IPS-11a (cell line): ENCODE results near the gene TMEM176B.

Source experiments
- H3K4me3 ChIP-seq: one replicate; pipeline ENCODE4 v1.5.1; 2013; ENCODE audit warnings: low read depth, low read length, control low read depth

Gene TMEM176B

DNA sequence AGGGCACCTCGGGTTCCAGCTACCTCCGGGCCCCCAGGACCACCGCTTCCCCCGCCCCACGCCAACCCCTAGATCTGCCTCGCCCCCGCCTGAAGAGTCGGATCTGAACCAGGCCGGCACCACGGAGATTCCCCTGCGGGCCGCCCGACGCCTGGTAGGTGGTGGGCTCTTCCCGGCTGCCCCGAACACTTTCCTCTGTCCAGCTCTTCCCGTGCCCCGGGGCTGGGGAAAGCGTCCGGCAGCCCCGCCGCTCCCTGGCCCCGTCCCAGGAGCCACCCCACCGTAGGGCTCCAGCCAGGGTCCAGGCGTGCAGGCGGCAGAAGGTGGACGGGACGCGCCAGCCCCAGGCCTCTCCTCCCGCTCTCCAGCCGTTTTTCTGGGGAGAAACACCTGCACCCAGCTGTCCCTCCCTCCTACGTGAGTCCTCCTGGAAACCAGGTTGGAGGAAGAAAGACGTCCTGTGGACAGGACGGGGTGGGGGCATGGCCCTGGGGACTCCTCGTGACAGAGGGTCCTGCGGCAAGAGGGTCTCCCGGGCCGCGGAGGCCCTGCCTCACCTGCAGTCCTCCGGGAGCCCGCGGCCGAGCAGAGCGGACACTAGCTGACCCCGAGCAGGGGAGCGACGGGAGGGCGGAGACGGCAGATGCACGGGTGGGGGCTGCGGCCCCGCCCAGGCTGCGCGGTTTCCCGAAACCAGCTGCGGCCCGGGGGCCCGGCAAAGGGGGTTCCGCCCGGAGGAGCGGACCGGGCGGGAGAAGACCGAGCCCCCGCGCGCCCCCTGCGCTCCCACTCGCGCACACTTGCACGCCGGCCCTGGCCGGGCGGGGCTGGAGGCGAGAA lies at the start of gene TMEM176B:
Gene TMEM176B (minus strand): TSS at position 624 of the 840 bp plus-strand sequence. CDS start 3,795 bp downstream, outside the sequence.
- H3K4me3 ChIP-seq, result peak within 1 kb of the TSS; percentile 24

DNA sequence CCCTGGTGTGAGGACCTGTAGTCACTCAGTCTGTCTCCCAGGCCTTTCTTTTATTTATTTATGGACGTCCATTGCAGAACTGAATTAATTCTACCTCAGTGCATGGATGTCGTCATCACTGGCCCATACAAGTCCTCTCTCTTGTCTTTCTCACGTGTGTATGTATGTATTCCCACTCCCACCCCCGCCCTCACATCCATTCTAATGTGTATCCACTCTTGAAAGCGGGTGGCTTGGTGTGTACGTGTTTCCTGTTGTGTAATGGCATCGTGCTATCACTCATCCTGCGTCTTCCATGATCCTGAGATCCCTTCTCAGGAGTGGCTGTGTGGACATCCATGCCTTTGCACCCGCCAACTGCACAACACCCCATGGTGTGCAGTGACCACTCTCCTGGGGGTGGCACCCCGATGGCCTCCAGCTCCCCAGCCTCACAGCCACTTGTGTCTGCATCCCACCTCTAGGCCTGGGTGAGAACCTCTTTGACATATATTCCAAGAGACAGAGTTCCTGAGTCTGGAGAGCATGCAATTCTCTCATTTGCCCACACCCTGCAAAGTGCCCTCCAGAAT lies 49.1 kb upstream of the TMEM176B start:
- H3K4me3 ChIP-seq, result no peak overlapping the region

DNA sequence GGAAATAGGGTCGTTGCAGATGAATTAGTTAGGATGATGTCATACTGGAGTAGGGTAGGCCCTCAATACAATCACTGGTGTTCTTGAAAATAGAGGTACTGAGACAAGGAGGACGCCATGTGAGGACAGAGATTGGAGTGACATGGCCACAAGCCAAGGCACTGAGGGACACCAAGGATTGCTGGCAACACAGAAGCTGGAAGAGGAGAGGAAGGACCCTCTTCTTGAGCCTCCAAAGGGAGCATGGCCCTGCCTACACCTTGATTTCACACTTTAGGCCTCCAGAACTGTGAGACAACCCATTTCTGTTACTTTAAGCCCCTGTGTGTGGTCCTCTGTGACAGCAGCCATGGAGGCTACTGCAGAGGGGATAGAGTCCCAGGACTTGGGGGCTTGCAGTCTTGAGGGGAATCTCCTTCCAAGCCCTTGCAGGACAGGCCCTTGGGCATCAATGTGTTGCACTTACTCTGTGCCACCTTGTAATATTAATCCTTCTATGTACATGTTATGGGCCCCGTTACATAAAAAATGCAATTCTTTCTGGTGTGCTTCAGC lies 48.5 kb upstream of the TMEM176B start:
- no peak overlapping the region for H3K4me3 ChIP-seq

DNA sequence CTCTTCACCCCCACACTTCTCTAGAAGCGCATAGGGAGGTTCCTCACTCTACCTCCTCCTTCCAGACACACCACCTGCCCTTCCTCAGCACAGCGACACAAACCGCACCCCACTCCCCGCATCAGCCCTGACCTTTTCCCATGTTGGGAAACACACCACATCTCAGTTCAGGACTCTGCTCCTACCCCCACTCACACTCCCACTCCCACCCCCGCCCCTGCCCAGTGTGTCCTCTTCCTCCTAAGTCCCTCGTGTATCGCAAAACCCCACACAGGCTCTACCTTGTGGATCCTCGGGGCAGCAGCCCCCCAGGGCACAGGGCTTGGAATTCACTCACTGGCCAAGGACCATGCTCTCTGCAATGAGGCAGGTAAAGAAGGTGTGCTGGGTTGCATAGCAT lies 47.9 kb upstream of the TMEM176B start:
- no peak overlapping the region for H3K4me3 ChIP-seq

DNA sequence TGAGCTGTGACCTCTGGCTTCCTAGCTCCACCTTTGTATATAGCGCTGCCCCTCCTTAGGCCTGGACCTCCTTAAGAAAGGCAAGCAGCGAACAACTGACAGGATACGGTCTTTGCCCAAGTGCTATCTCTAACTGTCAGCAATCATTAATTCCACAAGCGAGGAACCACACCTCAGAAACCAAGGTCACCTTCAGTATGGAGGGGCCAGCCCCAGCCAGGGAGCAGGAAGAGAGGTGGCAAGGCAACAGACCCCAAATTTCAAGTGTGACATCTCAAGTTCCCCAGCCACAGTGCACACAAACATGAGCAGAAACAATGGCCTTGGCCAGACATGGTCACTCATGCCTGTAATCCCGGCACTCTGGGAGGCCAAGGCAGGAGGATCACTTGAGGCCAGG lies 47.4 kb upstream of the TMEM176B start:
- no peak overlapping the region for H3K4me3 ChIP-seq

DNA sequence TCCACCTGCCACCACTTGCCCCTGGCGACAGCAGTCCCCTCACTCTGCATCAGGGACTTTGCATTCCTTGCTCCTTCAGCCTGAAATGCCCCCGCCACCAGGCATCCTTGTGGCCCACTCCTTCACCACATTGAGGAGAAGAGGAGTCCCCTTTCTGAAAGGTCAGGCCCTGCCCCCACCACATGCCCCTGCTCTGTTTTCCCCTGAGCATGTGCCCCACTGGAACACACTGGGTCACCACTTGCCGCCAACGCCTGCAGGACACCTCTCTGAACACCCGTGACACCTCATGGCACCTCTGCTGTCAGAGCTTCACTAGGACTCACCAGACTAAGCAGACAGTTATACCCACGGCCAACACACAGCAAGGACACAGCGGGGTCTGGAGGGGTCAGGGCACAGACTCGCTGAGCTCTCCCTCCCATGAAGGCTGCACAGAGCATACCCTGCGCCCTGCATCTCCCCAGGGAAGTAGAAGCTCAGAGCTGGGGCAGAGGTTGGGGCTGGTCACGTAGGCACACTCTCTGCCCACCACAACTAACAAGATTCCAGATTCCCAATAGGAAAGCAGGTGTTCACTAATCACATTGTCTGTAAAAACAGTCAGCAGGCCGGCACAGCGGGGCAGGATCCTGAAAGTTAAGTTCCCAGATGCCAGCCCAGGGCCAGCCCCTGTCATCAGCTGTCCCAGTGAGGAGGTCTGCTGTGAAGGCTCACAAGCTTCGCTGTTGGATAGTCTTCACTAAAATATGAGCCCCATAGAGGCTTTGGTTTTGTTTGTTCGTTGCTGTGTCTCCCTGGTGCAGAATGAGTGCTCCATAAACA lies 46.3 kb upstream of the TMEM176B start:
- no peak overlapping the region for H3K4me3 ChIP-seq

DNA sequence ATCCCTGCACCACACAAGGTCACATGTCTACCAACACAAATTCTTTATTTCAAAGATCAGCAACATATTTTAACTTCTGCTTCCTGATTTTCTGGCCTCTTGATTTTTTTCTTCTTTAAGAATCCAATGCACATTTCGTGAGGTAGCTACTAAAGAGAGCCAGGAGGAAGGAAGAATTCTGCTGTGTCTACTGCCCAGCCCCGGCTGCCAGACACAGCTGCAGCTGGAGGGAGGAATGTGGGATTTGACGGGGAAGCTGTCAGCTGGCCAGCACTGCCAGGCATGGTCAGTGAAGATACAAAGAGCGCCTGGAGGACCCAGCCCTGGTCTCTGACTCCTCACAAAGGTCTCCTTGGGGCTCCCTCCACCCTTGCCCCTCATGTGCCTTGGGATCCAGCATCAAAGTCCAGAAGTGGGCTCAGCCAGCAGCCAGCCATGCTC lies 45.3 kb upstream of the TMEM176B start:
- H3K4me3 ChIP-seq, result no peak overlapping the region

DNA sequence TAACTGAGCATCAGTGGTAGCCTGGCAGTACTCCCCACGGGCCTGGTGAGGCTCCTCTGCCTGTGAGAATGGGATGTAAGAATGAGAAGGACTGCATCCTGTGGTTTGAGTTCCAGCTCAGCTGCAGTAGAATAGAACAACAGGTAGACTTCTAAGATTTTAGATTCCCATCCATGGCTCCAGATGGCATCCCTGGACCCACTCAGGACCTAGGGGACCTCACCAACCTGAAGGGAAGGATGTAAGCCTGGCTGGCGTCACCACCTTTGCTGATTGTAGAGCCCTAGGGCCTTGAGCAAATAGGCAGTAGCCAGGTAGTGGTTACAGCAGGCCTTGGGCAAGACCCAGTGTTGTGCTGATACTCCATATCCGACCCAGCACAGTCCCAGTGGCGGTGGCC lies 42.6 kb upstream of the TMEM176B start:
- H3K4me3 ChIP-seq, result no peak overlapping the region

DNA sequence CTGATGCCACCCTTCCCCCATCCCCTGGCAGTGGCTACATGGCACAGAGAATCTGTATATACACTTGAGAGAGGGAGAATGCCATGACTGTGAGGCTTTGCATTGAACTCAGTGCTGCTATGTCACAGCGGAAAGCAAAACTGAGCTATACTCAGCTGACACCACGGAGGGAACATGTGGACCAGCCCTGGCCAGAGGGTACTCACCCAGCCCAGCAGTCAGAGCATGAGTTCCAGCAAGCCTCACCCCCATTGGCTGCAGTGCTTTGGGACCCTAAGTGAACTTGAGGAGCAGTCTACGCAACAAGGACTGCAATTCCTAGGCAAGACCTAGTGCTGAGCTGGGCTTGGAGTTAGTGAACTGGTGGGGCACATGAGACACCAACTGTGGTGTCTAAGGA lies 41.9 kb upstream of the TMEM176B start:
- no peak overlapping the region for H3K4me3 ChIP-seq

DNA sequence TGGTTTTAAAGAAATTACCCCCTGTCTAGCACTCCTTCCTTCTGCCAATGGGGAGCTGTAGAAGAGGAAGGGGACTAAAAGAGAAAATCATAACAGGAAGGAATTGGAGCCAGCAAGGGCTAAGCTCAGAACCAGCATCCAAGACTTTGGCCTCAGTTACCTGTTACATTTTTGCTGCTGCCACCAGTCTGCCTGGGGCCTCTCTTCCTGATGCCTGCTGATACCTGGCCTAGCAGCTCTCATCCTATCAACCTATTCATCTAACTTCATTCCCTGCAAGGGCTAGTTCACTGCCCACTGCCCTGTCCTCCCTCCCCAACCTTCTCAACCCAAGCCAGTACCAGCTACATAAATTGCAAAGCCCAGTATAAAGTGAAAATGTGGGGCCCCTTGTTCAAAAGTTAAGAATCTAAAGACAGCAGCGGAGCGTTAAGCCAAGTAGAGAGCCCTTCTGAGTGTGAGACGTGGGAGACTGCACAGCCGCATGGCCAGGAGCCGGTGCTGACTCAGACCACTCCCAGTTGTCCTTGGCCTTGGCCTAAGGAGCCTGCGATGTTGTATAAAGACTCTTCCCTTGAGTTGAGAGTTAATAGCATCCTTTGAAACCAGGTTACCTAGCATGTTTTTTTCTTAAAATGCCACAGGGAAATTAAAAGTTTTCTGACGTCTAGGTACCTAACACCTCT lies 38.9 kb upstream of the TMEM176B start:
- no peak overlapping the region for H3K4me3 ChIP-seq

DNA sequence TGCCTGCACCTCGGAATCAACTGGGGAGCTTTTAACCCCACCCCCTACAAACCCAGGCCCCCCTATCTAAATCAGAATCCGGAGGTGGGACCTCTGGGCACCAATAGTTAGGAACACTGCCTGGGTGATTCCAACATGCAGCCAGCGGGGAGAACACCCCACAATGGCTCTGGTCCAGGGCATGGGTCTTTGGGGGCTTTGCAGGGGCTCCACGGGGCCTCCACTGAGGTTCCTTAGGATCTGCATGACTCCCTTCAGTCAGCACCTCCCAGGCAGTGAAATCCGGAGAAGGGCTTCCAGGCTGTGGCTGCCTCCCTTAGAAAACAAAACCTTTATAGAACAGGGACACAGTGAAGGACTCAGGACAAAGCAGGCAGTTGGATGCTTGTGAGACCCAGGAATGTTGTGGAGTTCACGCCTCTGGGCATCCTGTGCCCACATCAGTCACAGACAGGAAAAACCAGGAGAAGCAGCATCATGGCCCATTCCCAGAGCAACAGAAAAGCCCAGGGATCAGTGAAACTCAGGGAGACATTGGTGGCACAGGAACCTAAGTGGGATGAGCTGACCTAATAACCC lies 35.6 kb upstream of the TMEM176B start:
- H3K4me3 ChIP-seq, result no peak overlapping the region

DNA sequence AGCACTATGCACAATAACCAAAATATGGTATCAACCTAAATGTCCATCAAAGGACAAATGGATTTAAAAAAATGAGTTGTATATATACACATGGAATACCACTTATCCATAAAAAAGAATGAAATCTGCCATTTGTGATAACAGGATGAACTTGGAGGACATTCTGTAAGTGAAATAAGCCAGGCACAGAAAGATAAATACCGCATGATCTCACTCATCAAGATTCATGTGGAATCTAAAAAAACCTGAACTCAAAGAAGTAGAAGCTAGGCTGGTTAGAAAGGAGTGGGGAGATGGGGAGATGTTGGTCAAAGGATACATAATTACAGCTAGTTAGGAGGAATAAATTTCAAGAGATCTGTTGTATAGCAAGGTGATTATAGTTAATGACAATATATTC lies 34.9 kb upstream of the TMEM176B start:
- no peak overlapping the region for H3K4me3 ChIP-seq

DNA sequence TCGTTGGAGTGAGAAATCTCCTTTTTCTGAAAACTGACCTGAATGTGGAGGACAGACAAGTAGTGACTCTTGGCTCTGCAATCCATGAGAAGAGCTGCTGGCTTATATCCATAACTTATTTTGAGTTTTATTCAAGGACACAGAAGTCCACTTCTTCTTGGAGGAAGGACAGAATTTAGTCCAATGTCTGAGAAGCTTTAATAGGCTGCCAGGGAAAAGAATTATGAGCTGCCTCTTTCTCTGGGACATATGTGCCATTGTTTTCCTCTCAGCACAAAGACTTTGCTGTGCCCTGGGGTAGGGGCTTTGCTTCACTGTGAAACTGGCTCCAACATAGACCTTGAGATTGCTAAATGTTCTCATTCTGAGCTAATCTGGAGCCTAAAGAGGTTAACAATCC lies 31.7 kb upstream of the TMEM176B start:
- H3K4me3 ChIP-seq, result no peak overlapping the region

DNA sequence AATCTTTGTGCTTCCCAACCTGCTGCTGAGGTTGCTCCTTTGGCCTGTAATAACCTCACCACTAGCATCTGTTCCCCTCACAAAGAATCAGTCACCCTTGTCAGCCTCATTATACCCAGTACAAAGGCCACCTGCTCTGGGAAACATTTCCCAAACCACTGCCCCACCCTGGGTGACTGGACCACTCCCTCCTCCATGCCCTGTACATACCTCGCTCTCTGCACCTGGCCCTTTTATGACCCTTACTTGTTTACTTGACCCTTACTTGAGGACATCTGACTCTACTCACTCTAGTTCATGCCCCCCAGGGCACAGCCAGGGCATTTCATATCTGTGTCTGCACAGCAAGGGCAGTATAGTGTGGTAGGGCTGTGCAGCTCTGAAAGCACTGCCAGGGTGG lies 30.8 kb upstream of the TMEM176B start:
- no peak overlapping the region for H3K4me3 ChIP-seq

DNA sequence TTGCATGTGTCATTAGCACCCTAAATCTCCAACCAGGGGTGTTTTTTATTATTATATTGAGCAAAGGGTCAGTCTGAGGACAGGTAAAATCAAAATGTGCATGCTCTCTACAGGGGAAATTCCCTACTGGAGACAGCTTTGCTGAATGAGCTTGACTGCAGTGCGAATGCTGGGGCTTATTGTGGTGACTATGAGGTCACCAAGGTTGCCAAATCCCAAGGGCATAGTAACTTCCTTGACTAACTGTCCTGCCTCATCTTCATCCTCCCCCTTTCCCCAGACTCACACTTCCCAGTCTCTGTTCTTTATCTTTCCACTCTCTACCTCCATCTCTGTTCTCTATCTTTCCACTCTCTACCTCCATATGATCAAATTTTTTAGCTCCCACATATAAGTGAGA lies 29.3 kb upstream of the TMEM176B start:
- H3K4me3 ChIP-seq, result no peak overlapping the region

DNA sequence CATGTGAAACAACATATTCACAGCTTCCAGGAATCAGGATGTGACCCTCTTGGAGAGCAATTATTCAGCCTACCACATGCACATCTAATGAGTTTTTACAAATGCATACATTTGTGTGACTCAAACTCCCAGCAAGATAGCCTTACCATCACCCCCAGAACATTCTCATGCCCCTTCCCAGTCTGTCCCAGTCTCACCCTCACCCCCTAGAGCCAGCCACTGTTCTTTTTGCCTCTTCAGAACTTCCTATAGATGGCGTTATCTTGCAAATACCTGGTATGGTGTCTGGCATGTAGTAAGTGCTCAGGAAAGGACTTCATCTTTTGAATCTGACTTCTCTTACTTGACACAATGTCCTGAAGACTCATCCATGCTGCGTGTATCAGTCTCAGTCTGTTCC lies 28.2 kb upstream of the TMEM176B start:
- no peak overlapping the region for H3K4me3 ChIP-seq

DNA sequence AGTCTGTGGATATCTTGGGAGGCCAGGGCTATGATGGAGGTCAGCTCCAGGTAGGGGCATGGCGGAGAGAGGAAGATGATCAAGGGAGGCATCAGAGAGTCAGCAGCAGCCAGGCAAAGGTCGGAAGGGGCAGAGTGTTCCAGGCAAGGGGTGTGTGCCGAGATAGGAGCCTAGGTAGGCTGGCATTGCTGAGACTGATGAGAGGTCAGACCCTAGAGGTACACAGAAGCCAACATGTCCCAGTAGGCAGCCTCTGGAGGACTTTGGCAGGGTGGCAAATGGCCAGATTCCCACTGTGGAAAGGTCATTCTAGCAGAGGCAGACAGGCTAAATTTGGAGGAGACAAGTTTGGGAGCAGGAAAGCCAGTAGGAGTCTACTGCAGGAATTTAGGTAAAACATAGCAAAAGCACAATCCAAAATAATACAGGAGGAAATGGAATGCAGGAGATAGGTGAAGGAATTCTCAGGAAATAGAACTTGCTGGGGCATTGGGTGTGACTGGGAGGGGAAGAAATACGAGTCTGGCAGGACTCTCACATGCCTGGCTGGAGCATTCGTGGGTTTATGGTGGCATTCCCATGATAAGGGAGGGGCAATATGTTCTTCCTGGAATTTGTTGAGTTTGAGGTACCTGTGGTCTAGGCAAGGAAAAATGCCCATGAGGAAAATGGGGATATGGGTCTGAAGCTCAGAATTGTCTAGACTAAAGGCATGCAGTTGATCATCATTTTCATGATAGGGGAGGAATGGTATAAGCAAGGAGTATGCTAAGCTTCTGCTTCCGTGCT lies 26.1 kb upstream of the TMEM176B start:
- no peak overlapping the region for H3K4me3 ChIP-seq

DNA sequence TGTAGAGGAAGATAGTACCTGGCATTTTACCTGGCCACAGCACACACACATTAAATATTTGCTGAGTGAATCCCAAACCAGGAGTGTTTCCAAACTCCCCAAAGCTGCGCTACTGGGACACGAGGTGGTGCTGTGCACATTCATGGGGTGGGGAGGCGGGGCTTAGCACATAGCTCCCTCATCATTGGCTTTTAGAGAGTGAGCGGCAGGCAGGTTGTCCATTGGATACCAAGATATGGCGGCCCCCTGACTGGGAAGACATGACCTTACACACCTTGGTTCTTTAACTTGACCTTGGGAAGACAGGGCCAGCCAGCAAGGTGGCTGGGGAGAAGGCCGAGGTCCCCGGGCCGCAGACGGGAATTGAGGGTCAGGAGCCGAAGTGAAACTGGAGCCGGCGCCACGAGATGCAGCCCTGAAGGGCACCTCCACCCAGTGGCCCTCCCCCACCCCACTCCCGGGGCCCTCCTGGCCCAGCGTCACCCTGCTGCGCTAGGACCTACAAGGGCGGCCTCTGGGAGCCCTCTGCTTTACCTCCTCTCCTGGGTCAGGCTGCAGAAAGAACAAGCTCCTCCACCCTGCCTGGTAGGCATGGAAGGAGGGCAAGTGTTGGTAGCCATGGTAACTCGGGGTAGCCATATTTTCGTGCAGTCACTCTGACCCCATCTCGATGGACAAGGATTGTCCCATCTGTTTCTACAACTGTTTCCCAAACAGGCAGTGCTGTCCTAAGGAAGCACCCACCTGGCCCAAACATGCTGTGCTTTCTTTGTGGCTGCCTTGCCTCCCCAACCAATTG lies 24.4 kb upstream of the TMEM176B start:
- no peak overlapping the region for H3K4me3 ChIP-seq
